Nucleus accumbens (tissue), 56 donors: ENCODE data around the gene BMPER.

Experiments used
- DNase-seq, 56 donors: peaks; one replicate each; lab custom pipeline; 2025; lab: John Stamatoyannopoulos, UW

BMPER gene

GRCh38 chr7:34015651-34016050, 110.3 kb downstream of the BMPER start:
- no peak for DNase-seq

GRCh38 chr7:34016876-34017275, 111.5 kb downstream of the BMPER start:
- no peak for DNase-seq

GRCh38 chr7:34019301-34019790, 114.0 kb downstream of the BMPER start:
- DNase-seq, result no peak

- no peak for DNase-seq
Measured at GRCh38 chr7:34022626-34023025, 117.3 kb downstream of the BMPER start.

- no peak for DNase-seq
Measured at GRCh38 chr7:34025600-34025999, 120.3 kb downstream of the BMPER start.

GRCh38 chr7:34026481-34027190, 121.3 kb downstream of the BMPER start:
- no peak for DNase-seq

- no peak for DNase-seq
Measured at GRCh38 chr7:34031156-34031555, 125.8 kb downstream of the BMPER start.

- DNase-seq, result no peak
Measured at GRCh38 chr7:34034728-34035127, 129.4 kb downstream of the BMPER start.

- peak in 5 of 56 donors; percentile 8 to 31 (median 27) for DNase-seq
Measured at GRCh38 chr7:34036051-34036920, 130.9 kb downstream of the BMPER start.

GRCh38 chr7:34036972-34037792, 131.8 kb downstream of the BMPER start:
- no peak for DNase-seq

- DNase-seq, result peak in 1 of 56 donors; percentile 11
Measured at GRCh38 chr7:34038816-34039470, 133.6 kb downstream of the BMPER start.

GRCh38 chr7:34041707-34042106, 136.4 kb downstream of the BMPER start:
- no peak for DNase-seq

- DNase-seq, result no peak
Measured at GRCh38 chr7:34042406-34042805, 137.1 kb downstream of the BMPER start.

- DNase-seq, result no peak
Measured at GRCh38 chr7:34043461-34044305, 138.3 kb downstream of the BMPER start.

GRCh38 chr7:34044306-34044643, 138.9 kb downstream of the BMPER start:
- no peak for DNase-seq

- DNase-seq, result no peak
Measured at GRCh38 chr7:34044734-34045353, 139.5 kb downstream of the BMPER start.

- no peak for DNase-seq
Measured at GRCh38 chr7:34048445-34048844, 143.1 kb downstream of the BMPER start.

- no peak for DNase-seq
Measured at GRCh38 chr7:34054075-34054474, 148.7 kb downstream of the BMPER start.

GRCh38 chr7:34057136-34057535, 151.8 kb downstream of the BMPER start:
- no peak for DNase-seq
